Chondrocyte (in vitro differentiated cells): ENCODE results near the gene NDUFAF2. TPM values are rescaled to one million over a fixed set of nuclear protein-coding genes. Genes with fewer than 3 reads are reported as not detected.
"Not testable (repeated sequence)": the region's sequence is repeated elsewhere in the genome, so short reads cannot be mapped to it uniquely, and the experiment has no call there.

Source experiments
- DNase-seq: peaks from one replicate; pipeline ENCODE4 v3.0.0; 2021; ENCODE audit warnings: mixed read lengths, low spot score
- H3K27ac Mint-ChIP-seq: one replicate; pipeline ENCODE4 v1.8.0; 2021; ENCODE audit warnings: mild to moderate bottlenecking, moderate library complexity, mixed read lengths; ENCODE audit not compliant: unreplicated experiment
- H3K27me3 Mint-ChIP-seq: 2 replicates; pipeline ENCODE4 v1.8.0; 2021; ENCODE audit warnings: low read depth, mixed read lengths
- H3K36me3 Mint-ChIP-seq: 2 replicates; pipeline ENCODE4 v1.8.0; 2021; ENCODE audit warnings: low read depth, mixed read lengths
- H3K4me1 Mint-ChIP-seq: 2 replicates; pipeline ENCODE4 v1.8.0; 2021; ENCODE audit warnings: low read depth, mild to moderate bottlenecking, mixed read lengths
- H3K4me3 Mint-ChIP-seq: one replicate; pipeline ENCODE4 v1.8.0; 2021; ENCODE audit warnings: mild to moderate bottlenecking, moderate library complexity, mixed read lengths; ENCODE audit not compliant: unreplicated experiment
- H3K9me3 Mint-ChIP-seq: 2 replicates; pipeline ENCODE4 v1.8.0; 2021; ENCODE audit warnings: low read depth, mixed read lengths
- CTCF ChIP-seq: fragments of 200-600 bp; sonication (generic); IDR thresholded peaks from 2 replicates; pipeline ENCODE4 v1.5.0; 2021; ENCODE audit warnings: antibody characterized with exemption, mild to moderate bottlenecking, moderate library complexity
- total RNA-seq: library from RNA; stranded (reverse); gene quantifications from 3 replicates; pipeline ENCODE4 v1.2.1, GENCODE V29; 2021

NDUFAF2 gene
- total RNA-seq, 1 donor from 2014 or later = 32.9 TPM

GRCh38 chr5:61085885-61086284 lies 140.9 kb downstream of the NDUFAF2 start:
- H3K9me3 Mint-ChIP-seq = no peaks in the 10 kb centered on the region
- peaks cover 1% of the 10 kb centered on the region for H3K36me3 Mint-ChIP-seq
- no peak overlapping the region for H3K4me3 Mint-ChIP-seq
- no peak overlapping the region for H3K27ac Mint-ChIP-seq
- H3K27me3 Mint-ChIP-seq = no peaks in the 10 kb centered on the region
- no peaks in the 10 kb centered on the region for H3K4me1 Mint-ChIP-seq
- TF ChIP-seq CTCF = no peak
- DNase-seq = no peak

GRCh38 chr5:61087921-61088320 lies 142.9 kb downstream of the NDUFAF2 start:
- DNase-seq = no peak
- H3K27ac Mint-ChIP-seq = no peak overlapping the region
- no peak for TF ChIP-seq CTCF

GRCh38 chr5:61089351-61089750 lies 144.3 kb downstream of the NDUFAF2 start:
- Mint-ChIP-seq H3K4me3 (no peak overlapping the region), H3K4me1 (no peaks in the 10 kb centered on the region), H3K27me3 (no peaks in the 10 kb centered on the region), H3K36me3 (peaks cover 7% of the 10 kb centered on the region), H3K27ac (no peak overlapping the region), H3K9me3 (peaks cover 11% of the 10 kb centered on the region)
- no peak for TF ChIP-seq CTCF
- no peak for DNase-seq

More at GRCh38 chr5:61087921-61088320, 142.9 kb downstream of the NDUFAF2 start:
- Mint-ChIP-seq H3K36me3 (peaks cover 8% of the 10 kb centered on the region), H3K4me3 (no peak overlapping the region), H3K27me3 (no peaks in the 10 kb centered on the region), H3K4me1 (no peaks in the 10 kb centered on the region), H3K9me3 (peaks cover 11% of the 10 kb centered on the region)

- H3K9me3 Mint-ChIP-seq = peaks cover 11% of the 10 kb centered on the region
- H3K36me3 Mint-ChIP-seq, H3K27me3 Mint-ChIP-seq, H3K4me3 Mint-ChIP-seq, H3K4me1 Mint-ChIP-seq, DNase-seq, H3K27ac Mint-ChIP-seq: not testable (repeated sequence)
Observed at GRCh38 chr5:61093046-61093771, 148.2 kb downstream of the NDUFAF2 start.

GRCh38 chr5:61097465-61097864 lies 152.5 kb downstream of the NDUFAF2 start:
- Mint-ChIP-seq H3K4me3 (no peak overlapping the region), H3K27me3 (no peaks in the 10 kb centered on the region), H3K27ac (no peak overlapping the region), H3K36me3 (peaks cover 15% of the 10 kb centered on the region), H3K9me3 (peaks cover 12% of the 10 kb centered on the region), H3K4me1 (no peaks in the 10 kb centered on the region)
- no peak for DNase-seq
- TF ChIP-seq CTCF = no peak
